Endothelial cell of umbilical vein (primary cell): ENCODE measurements around the gene SH3GLB2. TPM values are rescaled to one million over a fixed set of nuclear protein-coding genes. Genes with fewer than 3 reads are reported as not detected.

ENCODE experiments used
- BruUV-seq: library from RNA; stranded (reverse); fragments of 400-500 nt; replicated peaks from 2 replicates; lab custom pipeline; 2021; lab: Mats Ljungman, UMichigan
- CTCF ChIA-PET: fragments of 300-600, 350-600 bp; sonication (Branson Sonifier 250); formaldehyde crosslinking; loops from one replicate; lab custom pipeline; 2021; ENCODE audit warnings: antibody characterized with exemption, inconsistent platforms; lab: Charles Lee
- POLR2A ChIA-PET: fragments of 300-600, 350-600 bp; sonication (Branson Sonifier 250); formaldehyde crosslinking; loops from one replicate; lab custom pipeline; 2021; ENCODE audit warnings: antibody characterized with exemption, inconsistent platforms; lab: Charles Lee
- DNase-seq: peaks from one replicate; pipeline ENCODE4 v3.0.0-alpha.2; 2011; ENCODE audit warnings: low read depth, low spot score
- FAIRE-seq: peaks from 2 replicates; lab custom pipeline; 2011; peaks lifted over from hg19 to GRCh38; lab: Jason Lieb, UNC
- H2AFZ ChIP-seq: 2 replicates; pipeline ENCODE4 v1.6.0; 2012; ENCODE audit warnings: low read depth, low read length, control low read depth, inconsistent platforms
- H3K27ac ChIP-seq: 2 replicates; pipeline ENCODE4 v1.5.1; 2011; ENCODE audit warnings: low read depth, mild to moderate bottlenecking, control low read depth, low read length, moderate library complexity; ENCODE audit not compliant: insufficient read depth
- H3K27me3 ChIP-seq, 2 experiments: 2 replicates each; pipeline versions ENCODE4 v1.6.0 to v1.6.1; 2011; ENCODE audit warnings: low read length in 2 of 2, mixed read lengths in 1 of 2; ENCODE audit not compliant: control insufficient read depth in 2 of 2, insufficient read depth in 2 of 2
- H3K36me3 ChIP-seq, 2 experiments: 2 replicates in 1 of 2; 3 replicates in 1 of 2; pipeline ENCODE4 v1.5.1; 2011; ENCODE audit warnings: low read length in 2 of 2, mild to moderate bottlenecking in 1 of 2, moderate library complexity in 1 of 2; ENCODE audit not compliant: control insufficient read depth in 2 of 2, insufficient read depth in 2 of 2; ENCODE audit errors: extremely low read depth in 1 of 2
- H3K4me1 ChIP-seq: 3 replicates; pipeline ENCODE4 v1.5.1; 2011; ENCODE audit warnings: mild to moderate bottlenecking, low read length; ENCODE audit not compliant: control insufficient read depth, insufficient read depth; ENCODE audit errors: extremely low read depth
- H3K4me2 ChIP-seq: 2 replicates; pipeline ENCODE4 v1.6.1; 2011; ENCODE audit warnings: low read length, control low read depth, mixed read lengths; ENCODE audit not compliant: insufficient read depth
- H3K4me3 ChIP-seq, 3 experiments: fragments of 200-600 bp in 1 of 3; sonication (generic), shearing (Covaris generic) in 1 of 3; replicated peaks in 1 of 3; 2 replicates each; pipeline ENCODE4 v1.5.1; 2011 to 2016; ENCODE audit warnings: control low read depth in 3 of 3, low read length in 3 of 3, mild to moderate bottlenecking in 2 of 3, inconsistent platforms in 1 of 3, low read depth in 1 of 3, moderate library complexity in 1 of 3; ENCODE audit not compliant: insufficient read depth in 1 of 3
- H3K79me2 ChIP-seq: 2 replicates; pipeline ENCODE4 v1.6.0; 2012; ENCODE audit warnings: low read length, inconsistent platforms; ENCODE audit not compliant: control insufficient read depth, insufficient read depth
- H3K9ac ChIP-seq: replicated peaks from 2 replicates; pipeline ENCODE3; 2011; ENCODE audit warnings: low read length, control low read depth; ENCODE audit not compliant: insufficient read depth; ENCODE audit errors: extremely low read depth
- H3K9me1 ChIP-seq: replicated peaks from 3 replicates; pipeline ENCODE4 v1.6.0; 2011; ENCODE audit warnings: mild to moderate bottlenecking, low read length; ENCODE audit not compliant: control insufficient read depth, insufficient read depth; ENCODE audit errors: extremely low read depth
- H3K9me3 ChIP-seq: replicated peaks from 2 replicates; pipeline ENCODE4 v1.5.1; 2012; ENCODE audit warnings: low read length, inconsistent platforms; ENCODE audit not compliant: control insufficient read depth, insufficient read depth
- H4K20me1 ChIP-seq: replicated peaks from 2 replicates; pipeline ENCODE3; 2011; ENCODE audit warnings: mild to moderate bottlenecking, low read length; ENCODE audit not compliant: control insufficient read depth, insufficient read depth; ENCODE audit errors: extremely low read depth
- CTCF ChIP-seq, 2 donors: IDR thresholded peaks; 1 replicate in 1 of 2; 2 replicates in 1 of 2; pipeline ENCODE4 v1.5.1; 2011; ENCODE audit warnings: low read length in 2 of 2, mild to moderate bottlenecking in 2 of 2, moderate library complexity in 2 of 2, control low read depth in 1 of 2, inconsistent platforms in 1 of 2, low read depth in 1 of 2; ENCODE audit not compliant: insufficient read depth in 1 of 2; ENCODE audit errors: extremely low read depth in 1 of 2
- EZH2 ChIP-seq: IDR thresholded peaks from 2 replicates; pipeline ENCODE4 v1.6.1; 2012; ENCODE audit warnings: borderline replicate concordance, low read depth, mild to moderate bottlenecking, moderate library complexity, low read length, inconsistent platforms; ENCODE audit not compliant: severe bottlenecking
- FOS ChIP-seq: IDR thresholded peaks from 2 replicates; pipeline ENCODE4 v1.6.1; 2011; ENCODE audit warnings: mild to moderate bottlenecking, low read length, moderate library complexity, borderline replicate concordance; ENCODE audit not compliant: insufficient read depth
- GATA2 ChIP-seq: IDR thresholded peaks from 2 replicates; pipeline ENCODE4 v1.7.0; 2011; ENCODE audit warnings: low read depth, mild to moderate bottlenecking, moderate library complexity, mixed read lengths, low read length; ENCODE audit not compliant: insufficient read length, insufficient read depth
- JUN ChIP-seq: IDR thresholded peaks from 2 replicates; pipeline ENCODE4 v1.6.1; 2011; ENCODE audit warnings: borderline replicate concordance, low read depth; ENCODE audit not compliant: insufficient read length, insufficient read depth
- MAX ChIP-seq: IDR thresholded peaks from 2 replicates; pipeline ENCODE4 v1.6.1; 2011; ENCODE audit not compliant: insufficient read depth, insufficient read length
- MYC ChIP-seq: IDR thresholded peaks from one replicate; pipeline ENCODE4 v1.6.1; 2011; ENCODE audit warnings: mild to moderate bottlenecking, low read depth, low read length
- POLR2A ChIP-seq: IDR thresholded peaks from 2 replicates; pipeline ENCODE4 v1.6.1; 2012; ENCODE audit warnings: low read depth, mild to moderate bottlenecking, control low read depth, low read length
- POLR2AphosphoS5 ChIP-seq: IDR thresholded peaks from 2 replicates; pipeline ENCODE4 v1.6.1; 2012; ENCODE audit warnings: low read depth, mild to moderate bottlenecking, control low read depth, low read length, moderate library complexity; ENCODE audit not compliant: insufficient read depth
- dilution Hi-C: fragments of 300-500 bp; cut with MboI; formaldehyde crosslinking; loops from one replicate; pipeline ENCODE4 v1.15.0; 2019; ENCODE audit warnings: low sequenced_read_pairs; ENCODE audit not compliant: extremely low pct_ligation_motif_present
- intact Hi-C: fragments of 100-400 bp; cut with micrococcal nuclease; formaldehyde crosslinking; loops from one replicate; pipeline ENCODE4 v1.10.0; 2022
- polyA plus RNA-seq, 4 experiments: library from polyadenylated mRNA; depleted of rRNA in 3 of 4; stranded (reverse) in 3 of 4; unstranded in 1 of 4; fragments of >200 nt; gene quantifications; 2 replicates each; pipeline versions ENCODE4 v1.2.1 to v1.2.3, GENCODE V29; 2011 to 2012; ENCODE audit warnings: missing spikeins in 1 of 4
- total RNA-seq: library from RNA; stranded (reverse); gene quantifications from 2 replicates; pipeline ENCODE4 v1.2.3, GENCODE V29; 2021

The SH3GLB2 gene
- total and polyA plus RNA-seq, 2 donors (not counting 3 experiments of a cell fraction or from before 2014, with no cell fraction given) = 58.8 to 77.5 TPM

DNA sequence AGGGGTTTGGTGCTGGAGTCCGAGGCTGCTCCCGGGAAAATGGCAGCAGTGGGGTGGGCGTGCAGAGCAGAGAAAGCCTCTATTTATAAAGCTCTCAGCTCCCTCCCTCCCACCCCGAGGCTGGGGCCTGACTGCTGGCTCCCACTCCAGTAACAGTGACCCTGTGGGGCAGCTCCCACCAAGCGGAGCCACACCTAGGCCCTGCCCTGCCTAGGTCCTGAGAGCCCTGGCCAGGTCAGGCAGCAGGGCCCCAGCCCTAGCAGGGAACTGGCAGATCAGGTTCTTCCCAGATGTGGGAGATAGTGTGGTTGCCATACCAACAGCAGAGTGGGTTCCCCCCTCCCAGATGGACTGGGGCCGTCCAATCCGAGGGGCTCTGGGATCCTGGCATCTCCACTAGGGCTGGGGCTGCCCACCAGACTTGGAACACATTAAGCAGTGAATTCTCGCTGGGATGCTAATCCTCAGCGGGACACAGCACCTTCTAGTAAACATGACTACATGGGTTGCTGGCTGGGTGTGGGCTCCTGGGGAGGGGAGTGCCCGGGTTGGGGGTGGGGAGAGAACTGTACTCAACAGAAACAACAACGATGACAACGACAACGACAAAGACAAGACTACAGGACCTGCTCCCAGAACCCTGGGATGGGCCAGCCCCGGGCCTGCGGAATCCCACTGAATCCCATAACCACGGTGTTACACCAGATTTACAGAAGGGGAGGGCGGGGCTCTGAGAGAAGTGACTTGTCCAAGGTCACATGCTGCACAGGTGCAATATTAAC lies 1.5 kb downstream of the SH3GLB2 start:
- TF ChIP-seq CTCF (IDR thresholded peaks at IDR 0.05; ENCODE audit: extremely low read depth in 1 of 2, insufficient read depth in 1 of 2, low read depth in 1 of 2, low read length in 2 of 2) (no peak), EZH2 (no peak), FOS (no peak), POLR2AphosphoS5 (no peak), MAX (no peak), MYC (no peak), POLR2A (no peak), GATA2 (no peak), JUN (no peak)
- ChIA-PET POLR2A (no interaction called here), CTCF (no interaction called here)
- Histone ChIP-seq H3K9me3 (no peaks in the 10 kb centered on the region), H3K4me1 (peaks cover 7% of the 10 kb centered on the region), H3K4me2 (no peak overlapping the region), H4K20me1 (no peaks in the 10 kb centered on the region), H3K36me3 (no peaks in the 10 kb centered on the region), H3K27me3 (no peaks in the 10 kb centered on the region), H3K79me2 (peaks cover 27% of the 10 kb centered on the region), H3K9ac (no peak overlapping the region), H3K4me3 (no peak overlapping the region), H3K27ac (no peak overlapping the region), H2AFZ (no peak overlapping the region), H3K9me1 (no peaks in the 10 kb centered on the region)
- DNase-seq (no peak), FAIRE-seq (no peak)
- intact Hi-C loops (loop anchor here (5.0 to 10.0 kb wide), 2 partner anchors 79 to 292 kb away; partner anchors contain the start of genes DOLK and NUP188), dilution Hi-C loops (no loop called here)
- BruUV-seq = TSS peak; percentile 11
